A549 treated with CpdA at 1 μM for 4 hours (cell line): Measurements from ENCODE around the gene NUDT21. TPM values are rescaled to one million over a fixed set of nuclear protein-coding genes. Genes with fewer than 3 reads are reported as not detected.

Experiments used
- total RNA-seq: library from RNA; stranded (reverse); fragments of 200-300 nt; extraction: Qiagen RNA extraction; gene quantifications from 5 replicates; pipeline ENCODE4 v1.2.3, GENCODE V29; 2022; ENCODE audit warnings: low read depth

Gene NUDT21
- 105 to 122 TPM (median 110 TPM) in 5 replicates for total RNA-seq

DNA sequence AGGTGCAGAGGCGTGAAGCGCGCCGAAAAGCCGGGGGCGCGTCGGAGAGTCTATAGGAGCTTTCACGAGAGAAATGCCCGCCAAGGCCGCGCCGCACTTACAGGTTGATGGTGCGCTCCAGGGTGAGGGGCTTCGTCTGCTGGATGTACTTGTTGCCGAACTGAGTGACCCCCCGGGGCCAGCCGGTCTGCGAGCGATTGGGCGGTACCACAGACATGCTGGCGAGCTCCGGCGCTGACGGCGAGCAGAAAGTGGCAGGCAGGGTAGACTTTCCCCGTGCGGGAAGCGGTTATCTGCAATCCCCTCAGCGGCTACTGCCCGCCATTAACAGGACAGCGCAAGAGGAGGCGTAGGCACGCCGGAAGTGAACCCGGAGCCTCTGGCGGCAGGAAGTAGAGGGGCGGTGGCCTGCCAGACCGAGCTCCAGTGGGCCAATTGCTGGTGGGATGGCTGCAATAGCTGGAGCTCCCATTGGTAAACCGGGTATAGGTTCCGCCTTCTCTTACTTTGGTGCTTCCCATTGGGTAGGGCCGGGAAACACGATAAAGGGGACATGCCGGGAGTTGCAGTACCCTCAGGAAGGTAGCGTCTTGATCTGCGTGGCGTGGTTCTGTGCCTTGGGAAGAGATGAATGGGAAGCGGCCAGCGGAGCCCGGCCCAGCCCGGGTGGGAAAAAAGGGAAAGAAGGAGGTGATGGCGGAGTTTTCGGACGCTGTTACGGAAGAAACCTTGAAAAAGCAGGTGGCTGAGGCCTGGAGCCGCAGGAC is at the start of gene NUDT21, which contains the start of gene OGFOD1:
Gene NUDT21 (minus strand): TSS at position 347 of the 767 bp plus-strand sequence. CDS start 130 bp downstream, at position 217.
Gene OGFOD1 (plus strand): TSS at position 569 of the 767 bp plus-strand sequence. CDS start 59 bp downstream, at position 628.

DNA sequence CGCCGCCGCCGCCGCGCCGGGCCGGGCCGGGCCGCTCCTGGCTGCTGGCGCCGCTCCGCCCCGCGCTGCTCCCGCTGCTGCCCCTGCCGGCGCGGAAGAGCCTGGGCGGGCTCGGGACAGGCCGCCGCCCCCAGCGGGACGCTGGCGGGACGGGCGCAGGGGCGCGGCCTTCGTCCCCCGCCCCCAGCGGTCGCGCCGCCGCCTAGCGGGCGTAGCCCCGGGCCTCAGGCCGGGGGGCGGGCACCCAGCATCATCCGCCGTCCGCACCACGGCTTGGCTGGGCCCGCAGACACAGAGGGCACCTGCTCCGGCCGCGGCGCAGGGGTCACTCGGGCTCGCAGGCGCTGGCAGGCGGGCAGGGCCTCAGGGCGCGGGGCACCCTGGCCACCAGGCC is 25.7 kb downstream of the NUDT21 start, which contains the start of gene AMFR:
Gene AMFR (minus strand): TSS at position 107 of the 394 bp plus-strand sequence. CDS start 218 bp downstream, outside the sequence.

Other genes starting within 250 kb of the NUDT21 start
- gene AMFR, start 25.8 kb downstream of the NUDT21 start, total RNA-seq: 56.4 to 67.6 TPM (median 59.3 TPM) in 5 replicates
- gene OGFOD1, start 222 bp upstream of the NUDT21 start, total RNA-seq: 63.9 to 103 TPM (median 74.3 TPM) in 5 replicates
- 16.3 to 21.6 TPM (median 19.4 TPM) in 5 replicates for gene BBS2, start 68.7 kb upstream of the NUDT21 start, total RNA-seq
- not detected in 5 replicates for gene MT4, start 113.7 kb upstream of the NUDT21 start, total RNA-seq
- 1.5 TPM in 1 of 5 replicates, not detected in the others for gene MT3, start 138.2 kb upstream of the NUDT21 start, total RNA-seq
- 559 to 813 TPM (median 661 TPM) in 5 replicates for gene MT2A, start 157.3 kb upstream of the NUDT21 start, total RNA-seq
- 0.80 TPM in 1 of 5 replicates, not detected in the others for gene MT1E, start 174.4 kb upstream of the NUDT21 start, total RNA-seq
- gene MT1M, start 181.3 kb upstream of the NUDT21 start, total RNA-seq: not detected in 5 replicates
- gene MT1A, start 187.3 kb upstream of the NUDT21 start, total RNA-seq: 11.0 to 18.4 TPM (median 16.2 TPM) in 5 replicates
- gene MT1B, start 200.6 kb upstream of the NUDT21 start, total RNA-seq: not detected in 5 replicates
- gene MT1F, start 206.6 kb upstream of the NUDT21 start, total RNA-seq: 7.8 to 18.7 TPM (median 12.3 TPM) in 5 replicates
- gene MT1G, start 216.7 kb upstream of the NUDT21 start, total RNA-seq: not detected in 5 replicates
- gene MT1H, start 218.5 kb upstream of the NUDT21 start, total RNA-seq: not detected in 5 replicates
- gene MT1X, start 231.1 kb upstream of the NUDT21 start, total RNA-seq: 152 to 245 TPM (median 180 TPM) in 5 replicates